Neural progenitor cell (in vitro differentiated cells): ENCODE measurements around the gene TBC1D14.

Experiments
- EZH2 ChIP-seq: fragments of 200-600 bp; sonication (generic); IDR thresholded peaks from 2 replicates; pipeline ENCODE4 v1.6.1; 2017; ENCODE audit warnings: antibody characterized with exemption, mild to moderate bottlenecking, moderate library complexity
- TF ChIP-seq, protein P1 (sequence below): fragments of 200-600 bp; sonication (generic); IDR thresholded peaks from 2 replicates; pipeline ENCODE4 v1.5.1; 2017; ENCODE audit warnings: antibody characterized with exemption, mild to moderate bottlenecking

DNA sequence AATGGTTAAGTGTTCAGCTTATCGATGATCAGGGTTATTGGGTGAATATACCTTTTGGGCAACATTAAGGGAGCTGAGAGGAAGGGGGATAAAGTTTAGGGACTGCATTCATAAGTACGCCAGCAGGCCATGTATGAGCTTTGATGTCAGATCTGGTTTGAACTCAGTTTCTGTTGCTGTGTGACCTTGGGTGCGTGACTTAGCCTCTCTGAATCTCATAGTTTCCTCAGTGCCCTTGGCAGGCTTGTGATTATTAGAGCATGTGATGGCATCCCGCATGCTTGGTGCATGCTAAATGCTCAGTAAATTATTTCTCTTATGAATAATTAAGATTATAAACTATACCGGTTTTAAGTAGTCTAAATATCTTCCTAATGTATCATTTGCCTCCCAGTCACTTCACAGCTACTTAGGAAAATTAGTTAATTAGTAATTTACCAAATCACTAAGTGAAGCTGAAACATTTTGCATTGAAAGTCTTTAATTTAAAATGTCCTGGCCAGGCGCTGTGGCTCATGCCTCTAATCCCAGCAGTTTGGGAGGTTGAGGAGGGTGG lies 3.8 kb downstream of the TBC1D14 start:
- TF ChIP-seq, protein P1, sequence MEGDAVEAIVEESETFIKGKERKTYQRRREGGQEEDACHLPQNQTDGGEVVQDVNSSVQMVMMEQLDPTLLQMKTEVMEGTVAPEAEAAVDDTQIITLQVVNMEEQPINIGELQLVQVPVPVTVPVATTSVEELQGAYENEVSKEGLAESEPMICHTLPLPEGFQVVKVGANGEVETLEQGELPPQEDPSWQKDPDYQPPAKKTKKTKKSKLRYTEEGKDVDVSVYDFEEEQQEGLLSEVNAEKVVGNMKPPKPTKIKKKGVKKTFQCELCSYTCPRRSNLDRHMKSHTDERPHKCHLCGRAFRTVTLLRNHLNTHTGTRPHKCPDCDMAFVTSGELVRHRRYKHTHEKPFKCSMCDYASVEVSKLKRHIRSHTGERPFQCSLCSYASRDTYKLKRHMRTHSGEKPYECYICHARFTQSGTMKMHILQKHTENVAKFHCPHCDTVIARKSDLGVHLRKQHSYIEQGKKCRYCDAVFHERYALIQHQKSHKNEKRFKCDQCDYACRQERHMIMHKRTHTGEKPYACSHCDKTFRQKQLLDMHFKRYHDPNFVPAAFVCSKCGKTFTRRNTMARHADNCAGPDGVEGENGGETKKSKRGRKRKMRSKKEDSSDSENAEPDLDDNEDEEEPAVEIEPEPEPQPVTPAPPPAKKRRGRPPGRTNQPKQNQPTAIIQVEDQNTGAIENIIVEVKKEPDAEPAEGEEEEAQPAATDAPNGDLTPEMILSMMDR, result no peak
- TF ChIP-seq EZH2, result no peak
